ENCODE results near the gene TEKT3. TPM values are rescaled to one million over a fixed set of nuclear protein-coding genes. Genes with fewer than 3 reads are reported as not detected.

The TEKT3 gene
- total RNA-seq, 1 donor from 2014 or later = 0.54 TPM

- TF ChIP-seq, protein P1, sequence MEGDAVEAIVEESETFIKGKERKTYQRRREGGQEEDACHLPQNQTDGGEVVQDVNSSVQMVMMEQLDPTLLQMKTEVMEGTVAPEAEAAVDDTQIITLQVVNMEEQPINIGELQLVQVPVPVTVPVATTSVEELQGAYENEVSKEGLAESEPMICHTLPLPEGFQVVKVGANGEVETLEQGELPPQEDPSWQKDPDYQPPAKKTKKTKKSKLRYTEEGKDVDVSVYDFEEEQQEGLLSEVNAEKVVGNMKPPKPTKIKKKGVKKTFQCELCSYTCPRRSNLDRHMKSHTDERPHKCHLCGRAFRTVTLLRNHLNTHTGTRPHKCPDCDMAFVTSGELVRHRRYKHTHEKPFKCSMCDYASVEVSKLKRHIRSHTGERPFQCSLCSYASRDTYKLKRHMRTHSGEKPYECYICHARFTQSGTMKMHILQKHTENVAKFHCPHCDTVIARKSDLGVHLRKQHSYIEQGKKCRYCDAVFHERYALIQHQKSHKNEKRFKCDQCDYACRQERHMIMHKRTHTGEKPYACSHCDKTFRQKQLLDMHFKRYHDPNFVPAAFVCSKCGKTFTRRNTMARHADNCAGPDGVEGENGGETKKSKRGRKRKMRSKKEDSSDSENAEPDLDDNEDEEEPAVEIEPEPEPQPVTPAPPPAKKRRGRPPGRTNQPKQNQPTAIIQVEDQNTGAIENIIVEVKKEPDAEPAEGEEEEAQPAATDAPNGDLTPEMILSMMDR (IDR thresholded peaks at IDR 0.05; ENCODE audit: partially characterized antibody, unreplicated experiment) = no peak
- Mint-ChIP-seq H3K4me3 (ENCODE audit: unreplicated experiment) (no peak overlapping the region), H3K27me3 (ENCODE audit: unreplicated experiment) (peaks cover 2% of the 10 kb centered on the region), H3K27ac (ENCODE audit: unreplicated experiment) (no peak overlapping the region), H3K9me3 (ENCODE audit: unreplicated experiment) (no peaks in the 10 kb centered on the region), H3K36me3 (ENCODE audit: unreplicated experiment) (peaks cover 5% of the 10 kb centered on the region), H3K4me1 (ENCODE audit: low read depth, unreplicated experiment) (no peaks in the 10 kb centered on the region)
- DNase-seq = no peak
Observed at GRCh38 chr17:15335446-15335845, 6.0 kb downstream of the TEKT3 start.

- no peak overlapping the region for H3K27ac Mint-ChIP-seq (ENCODE audit: unreplicated experiment)
- peaks cover 2% of the 10 kb centered on the region for H3K27me3 Mint-ChIP-seq (ENCODE audit: unreplicated experiment)
- no peaks in the 10 kb centered on the region for H3K4me1 Mint-ChIP-seq (ENCODE audit: low read depth, unreplicated experiment)
- TF ChIP-seq, protein P1 (IDR thresholded peaks at IDR 0.05; ENCODE audit: partially characterized antibody, unreplicated experiment) = no peak
- H3K4me3 Mint-ChIP-seq (ENCODE audit: unreplicated experiment) = no peak overlapping the region
- DNase-seq = no peak
- H3K36me3 Mint-ChIP-seq (ENCODE audit: unreplicated experiment) = peaks cover 5% of the 10 kb centered on the region
- no peaks in the 10 kb centered on the region for H3K9me3 Mint-ChIP-seq (ENCODE audit: unreplicated experiment)
Observed at GRCh38 chr17:15334266-15334665, 7.1 kb downstream of the TEKT3 start.

DNA sequence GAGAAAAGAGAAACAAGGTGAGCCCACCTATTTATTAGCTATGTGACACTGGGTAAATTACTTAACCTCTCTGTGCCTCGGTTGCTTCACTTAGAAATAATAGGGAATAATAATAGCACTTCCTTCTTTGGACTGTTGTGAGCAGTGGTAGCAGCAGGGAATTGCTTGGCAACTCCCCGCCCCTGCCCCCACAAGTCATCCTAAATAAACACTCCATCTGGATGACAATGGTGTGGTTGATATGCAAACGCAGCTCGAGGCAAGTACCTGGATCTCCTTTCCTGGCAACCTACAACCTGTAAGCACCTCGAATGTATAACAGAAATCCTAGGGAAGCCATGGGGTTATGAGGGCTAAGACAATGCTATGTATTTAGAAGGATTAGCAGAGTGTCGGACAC is 9.1 kb downstream of the TEKT3 start:
- DNase-seq = no peak
- H3K4me1 Mint-ChIP-seq (ENCODE audit: low read depth, unreplicated experiment) = no peaks in the 10 kb centered on the region
- TF ChIP-seq, protein P1 (IDR thresholded peaks at IDR 0.05; ENCODE audit: partially characterized antibody, unreplicated experiment) = no peak
- no peaks in the 10 kb centered on the region for H3K9me3 Mint-ChIP-seq (ENCODE audit: unreplicated experiment)
- H3K4me3 Mint-ChIP-seq (ENCODE audit: unreplicated experiment) = no peak overlapping the region
- no peak overlapping the region for H3K27ac Mint-ChIP-seq (ENCODE audit: unreplicated experiment)
- H3K27me3 Mint-ChIP-seq (ENCODE audit: unreplicated experiment) = peaks cover 2% of the 10 kb centered on the region
- peaks cover 5% of the 10 kb centered on the region for H3K36me3 Mint-ChIP-seq (ENCODE audit: unreplicated experiment)

- Mint-ChIP-seq H3K27me3 (ENCODE audit: unreplicated experiment) (peaks cover 2% of the 10 kb centered on the region), H3K36me3 (ENCODE audit: unreplicated experiment) (no peaks in the 10 kb centered on the region), H3K4me1 (ENCODE audit: low read depth, unreplicated experiment) (no peaks in the 10 kb centered on the region), H3K4me3 (ENCODE audit: unreplicated experiment) (no peak overlapping the region), H3K9me3 (ENCODE audit: unreplicated experiment) (peaks cover 2% of the 10 kb centered on the region), H3K27ac (ENCODE audit: unreplicated experiment) (no peak overlapping the region)
- TF ChIP-seq, protein P1 (IDR thresholded peaks at IDR 0.05; ENCODE audit: partially characterized antibody, unreplicated experiment) = no peak
- no peak for DNase-seq
Observed at GRCh38 chr17:15323131-15323530, 18.3 kb downstream of the TEKT3 start.

DNA sequence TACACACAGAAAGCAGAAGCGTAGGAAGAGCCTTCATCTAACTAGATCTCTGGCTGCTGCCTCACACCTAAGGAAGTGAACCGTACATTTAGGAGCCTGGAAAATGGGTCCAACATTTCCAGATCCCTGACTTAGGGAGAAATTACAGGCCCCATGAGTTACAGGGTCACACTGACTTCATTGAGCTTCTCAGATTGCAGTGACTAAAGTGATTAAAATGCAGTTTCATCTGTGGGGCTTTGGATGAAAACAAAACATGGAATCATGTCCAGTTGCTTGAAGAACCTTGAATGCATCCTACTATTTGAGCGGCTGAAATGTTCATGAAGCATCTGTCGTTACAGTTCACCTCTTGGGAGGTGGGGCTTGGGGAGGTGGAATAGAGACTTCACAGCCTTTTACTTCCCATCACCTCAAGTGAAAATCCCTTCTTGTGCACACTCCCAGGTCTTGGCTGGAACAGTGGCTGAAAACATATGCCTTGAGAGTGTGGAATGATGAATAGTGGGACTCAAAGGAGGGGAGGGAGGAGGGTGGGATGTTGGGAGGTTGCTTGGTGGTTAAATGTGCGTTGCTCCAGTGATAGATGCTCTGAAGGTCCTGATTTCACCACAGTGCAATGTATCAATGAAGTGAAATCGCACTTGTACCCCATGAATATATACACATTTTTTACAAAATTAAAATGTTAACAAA is 19.7 kb downstream of the TEKT3 start:
- Mint-ChIP-seq H3K9me3 (ENCODE audit: unreplicated experiment) (peaks cover 2% of the 10 kb centered on the region), H3K4me1 (ENCODE audit: low read depth, unreplicated experiment) (no peaks in the 10 kb centered on the region), H3K4me3 (ENCODE audit: unreplicated experiment) (no peak overlapping the region), H3K27ac (ENCODE audit: unreplicated experiment) (no peak overlapping the region), H3K27me3 (ENCODE audit: unreplicated experiment) (peaks cover 2% of the 10 kb centered on the region), H3K36me3 (ENCODE audit: unreplicated experiment) (no peaks in the 10 kb centered on the region)
- TF ChIP-seq, protein P1 (IDR thresholded peaks at IDR 0.05; ENCODE audit: partially characterized antibody, unreplicated experiment) = no peak
- DNase-seq = no peak
